T1000 (cell line): Measurements from ENCODE around the gene ZIC3.
A peak's percentile ranks its signal among the peaks of the same experiment; 100 is the strongest.
"Not testable (repeated sequence)": the region's sequence is repeated elsewhere in the genome, so short reads cannot be mapped to it uniquely, and the experiment has no call there.

ENCODE experiments used
- DNase-seq: peaks from one replicate; lab custom pipeline; 2025; ENCODE audit warnings: mixed read lengths; lab: John Stamatoyannopoulos, UW

The ZIC3 gene

GRCh38 chrX:137565921-137566745 lies at the start of gene ZIC3:
ZIC3 (plus strand) TSS chrX:137566127; CDS start chrX:137566692, 565 bp downstream.
- peak; percentile 35 for DNase-seq

DNA sequence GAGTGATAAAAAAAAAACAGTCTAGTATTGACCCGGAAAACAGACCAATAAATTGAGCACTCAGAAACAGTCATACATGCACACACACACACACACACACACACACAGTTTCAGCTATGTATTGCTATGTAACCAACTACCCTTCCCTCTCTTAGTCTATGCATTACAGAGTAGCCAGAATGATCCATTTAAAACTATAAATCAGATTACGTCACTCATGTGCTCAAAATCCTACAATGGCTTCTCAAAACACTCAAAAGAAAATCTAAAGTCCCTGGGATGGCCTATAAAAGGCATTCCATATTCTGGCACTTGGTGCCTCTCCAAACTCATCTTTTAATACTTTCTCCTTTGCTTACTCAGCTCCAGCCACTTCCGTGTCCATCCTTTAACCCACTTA lies 46.5 kb upstream of the ZIC3 start:
- DNase-seq, result no peak

DNA sequence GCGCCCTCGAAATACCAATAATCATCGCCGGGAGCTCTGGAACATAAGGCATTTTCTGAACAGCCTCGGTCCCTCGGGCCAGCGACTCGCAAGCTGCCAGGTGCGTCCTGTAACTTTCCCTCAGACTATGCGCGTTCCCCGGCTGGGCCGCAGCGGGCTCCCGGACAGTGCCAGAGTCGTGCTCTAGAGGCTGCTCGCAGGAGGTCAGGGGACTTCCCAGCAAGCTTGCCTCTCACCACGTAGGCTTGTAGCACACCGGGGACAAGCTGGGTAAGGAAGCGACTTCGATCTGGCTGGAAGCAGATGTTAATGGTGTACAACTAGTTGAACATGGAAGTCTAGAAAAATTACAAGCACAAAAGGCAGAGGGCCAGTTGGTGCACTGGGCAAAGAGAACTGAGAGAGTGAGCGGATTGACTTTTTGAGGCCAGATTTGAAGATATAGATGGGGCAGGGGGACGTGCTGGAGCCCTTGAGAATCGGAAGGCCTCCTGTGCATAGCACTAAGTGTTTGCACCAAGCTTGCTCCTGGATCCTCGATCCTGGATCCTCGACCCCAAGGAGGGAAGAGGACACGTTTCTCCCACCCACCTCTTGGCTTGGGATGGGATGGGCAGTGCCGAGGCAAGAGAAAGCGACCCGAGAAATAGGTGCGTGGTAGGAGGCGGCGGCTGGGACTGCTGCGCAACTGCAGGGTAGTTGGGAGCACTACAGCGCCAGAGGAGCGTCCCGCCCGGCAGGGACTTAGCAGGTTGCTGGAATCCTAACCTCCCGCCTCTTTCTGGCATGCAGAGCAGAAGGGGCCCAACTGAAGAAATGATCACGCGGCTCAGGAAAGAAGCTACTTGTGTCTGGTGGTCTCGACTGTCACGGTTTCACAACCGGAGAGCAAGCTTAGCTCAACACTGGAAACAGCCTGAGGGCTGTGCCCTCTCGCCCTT lies 19.9 kb upstream of the ZIC3 start:
- no peak for DNase-seq

GRCh38 chrX:137547291-137547690 lies 18.6 kb upstream of the ZIC3 start:
- DNase-seq, result no peak

DNA sequence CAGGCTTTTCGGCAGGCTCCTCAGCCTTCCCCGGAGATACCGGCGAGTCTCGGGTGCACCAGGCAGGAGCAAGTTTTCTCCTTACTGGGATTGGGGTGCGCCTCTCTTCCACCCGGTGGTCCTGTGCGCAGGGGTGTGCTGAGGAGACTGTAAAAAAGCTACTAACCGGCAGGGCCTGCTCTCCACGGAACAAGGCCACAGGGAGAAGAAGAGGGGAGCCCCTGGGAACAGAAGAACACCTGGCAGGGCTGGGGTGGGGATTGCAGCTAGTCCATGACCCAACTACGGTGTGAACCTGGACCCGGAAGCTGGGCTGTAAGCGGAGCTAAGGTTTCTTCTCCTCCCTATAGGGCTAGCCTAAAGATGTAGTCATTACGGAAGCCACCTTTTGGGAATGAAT lies 17.7 kb upstream of the ZIC3 start:
- DNase-seq, result no peak

DNA sequence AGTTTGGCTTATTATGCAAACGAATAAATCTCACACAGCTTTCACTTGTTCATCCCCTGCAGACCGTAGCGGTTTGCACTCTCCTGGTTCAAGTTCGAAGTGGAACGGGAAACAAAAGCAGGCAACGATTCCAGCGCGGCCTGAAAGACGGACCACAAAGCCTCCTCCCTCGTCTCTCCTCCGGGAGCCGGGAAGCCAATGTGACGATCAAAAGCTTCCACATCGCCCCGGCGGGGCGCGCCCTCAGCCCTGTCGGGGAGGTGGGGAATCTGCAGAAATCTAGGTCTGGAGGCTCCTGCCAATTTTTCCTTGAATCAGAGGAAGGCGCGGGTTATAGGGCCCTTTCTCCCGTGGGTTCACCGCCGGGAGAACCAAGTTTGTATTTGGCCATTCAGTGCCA lies 16.9 kb upstream of the ZIC3 start:
- DNase-seq, result no peak

DNA sequence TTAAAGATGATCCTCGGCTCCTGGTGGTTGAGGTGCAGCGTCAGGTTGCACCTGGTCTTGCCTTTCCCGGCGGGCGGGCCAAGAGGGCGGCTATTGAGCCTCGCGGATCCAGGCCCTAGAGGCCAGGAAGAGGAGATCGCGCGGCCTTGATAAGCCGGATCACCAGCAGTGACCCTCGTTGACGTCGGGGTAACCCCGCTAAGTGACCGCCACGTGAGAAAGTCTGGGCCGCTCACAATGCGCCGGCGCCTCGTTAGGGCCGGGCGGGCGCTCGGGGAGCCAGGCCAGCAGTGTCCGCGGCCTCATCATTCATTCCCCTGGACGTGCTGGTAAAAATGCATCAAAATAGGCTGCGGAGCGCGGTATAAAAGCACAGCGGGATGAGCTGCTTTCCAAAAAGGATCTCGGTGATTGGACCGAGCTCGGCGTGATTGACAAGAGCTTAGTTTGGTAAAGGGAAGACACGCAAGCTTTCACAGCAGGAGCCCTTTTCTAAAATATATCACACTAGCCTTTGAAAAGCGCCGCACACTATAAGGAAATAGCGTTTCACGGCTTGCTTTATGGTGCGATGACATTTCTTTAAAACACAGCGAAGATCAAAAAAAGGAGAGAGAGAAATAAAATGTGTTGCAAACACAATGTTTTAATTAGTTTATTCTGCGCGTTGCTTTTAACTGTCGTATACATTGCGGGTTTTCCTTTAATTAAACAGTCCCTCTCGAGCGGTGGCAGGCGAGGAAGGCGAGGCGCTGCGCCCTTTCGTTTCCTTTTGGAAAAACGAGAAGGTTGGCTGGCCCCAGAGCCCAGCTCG lies 15.9 kb upstream of the ZIC3 start:
- no peak for DNase-seq

GRCh38 chrX:137550665-137551261 lies 15.2 kb upstream of the ZIC3 start:
- DNase-seq, result no peak

GRCh38 chrX:137552098-137552497 lies 13.8 kb upstream of the ZIC3 start:
- not testable (repeated sequence) for DNase-seq

GRCh38 chrX:137562096-137562495 lies 3.8 kb upstream of the ZIC3 start:
- DNase-seq, result no peak

- no peak for DNase-seq
These were observed 2.0 kb upstream of the ZIC3 start for GRCh38 chrX:137563681-137564651.

DNA sequence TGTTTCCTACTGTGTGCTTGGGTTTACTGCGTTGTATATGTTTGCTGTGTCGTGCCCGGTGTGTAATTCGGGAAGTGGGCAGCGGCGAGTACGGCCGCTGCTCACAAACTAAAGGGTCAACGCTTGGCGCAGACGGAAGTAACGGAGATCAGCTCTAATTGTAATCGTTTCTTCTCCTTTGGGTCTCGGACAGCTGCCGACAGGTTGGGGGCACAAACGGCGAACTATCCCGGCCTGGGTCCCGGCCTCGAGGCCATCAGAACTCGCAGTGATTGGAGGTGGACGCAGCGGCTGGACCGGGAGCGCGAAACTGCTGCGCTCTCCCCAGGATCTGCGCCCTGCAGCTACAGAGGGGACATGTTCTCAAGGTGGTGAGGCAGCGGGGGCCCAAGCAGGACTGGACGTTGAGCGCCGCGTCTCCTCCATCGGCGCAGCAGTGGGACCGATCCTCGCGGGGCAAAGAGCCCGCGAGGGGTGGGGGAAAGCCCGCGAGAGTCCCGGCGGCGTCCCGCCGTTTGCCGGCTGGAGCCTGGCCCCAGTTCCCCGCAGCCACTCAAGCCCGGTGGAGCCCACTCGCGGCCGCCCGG lies 516 bp upstream of the ZIC3 start:
- no peak for DNase-seq

DNA sequence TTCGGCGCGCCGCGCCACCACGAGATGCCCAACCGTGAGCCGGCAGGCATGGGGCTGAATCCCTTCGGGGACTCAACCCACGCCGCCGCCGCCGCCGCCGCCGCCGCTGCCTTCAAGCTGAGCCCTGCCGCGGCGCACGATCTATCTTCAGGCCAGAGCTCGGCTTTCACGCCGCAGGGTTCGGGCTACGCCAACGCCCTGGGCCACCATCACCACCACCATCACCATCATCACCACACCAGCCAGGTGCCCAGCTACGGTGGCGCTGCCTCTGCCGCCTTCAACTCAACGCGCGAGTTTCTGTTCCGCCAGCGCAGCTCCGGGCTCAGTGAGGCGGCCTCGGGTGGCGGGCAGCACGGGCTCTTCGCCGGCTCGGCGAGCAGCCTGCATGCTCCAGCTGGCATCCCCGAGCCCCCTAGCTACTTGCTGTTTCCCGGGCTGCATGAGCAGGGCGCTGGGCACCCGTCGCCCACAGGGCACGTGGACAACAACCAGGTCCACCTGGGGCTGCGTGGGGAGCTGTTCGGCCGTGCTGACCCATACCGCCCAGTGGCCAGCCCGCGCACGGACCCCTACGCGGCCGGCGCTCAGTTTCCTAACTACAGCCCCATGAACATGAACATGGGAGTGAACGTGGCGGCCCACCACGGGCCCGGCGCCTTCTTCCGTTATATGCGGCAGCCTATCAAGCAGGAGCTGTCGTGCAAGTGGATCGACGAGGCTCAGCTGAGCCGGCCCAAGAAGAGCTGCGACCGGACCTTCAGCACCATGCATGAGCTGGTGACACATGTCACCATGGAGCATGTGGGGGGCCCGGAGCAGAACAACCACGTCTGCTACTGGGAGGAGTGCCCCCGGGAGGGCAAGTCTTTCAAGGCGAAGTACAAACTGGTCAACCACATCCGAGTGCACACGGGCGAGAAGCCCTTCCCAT lies 1.1 kb downstream of the ZIC3 start:
- DNase-seq, result no peak

DNA sequence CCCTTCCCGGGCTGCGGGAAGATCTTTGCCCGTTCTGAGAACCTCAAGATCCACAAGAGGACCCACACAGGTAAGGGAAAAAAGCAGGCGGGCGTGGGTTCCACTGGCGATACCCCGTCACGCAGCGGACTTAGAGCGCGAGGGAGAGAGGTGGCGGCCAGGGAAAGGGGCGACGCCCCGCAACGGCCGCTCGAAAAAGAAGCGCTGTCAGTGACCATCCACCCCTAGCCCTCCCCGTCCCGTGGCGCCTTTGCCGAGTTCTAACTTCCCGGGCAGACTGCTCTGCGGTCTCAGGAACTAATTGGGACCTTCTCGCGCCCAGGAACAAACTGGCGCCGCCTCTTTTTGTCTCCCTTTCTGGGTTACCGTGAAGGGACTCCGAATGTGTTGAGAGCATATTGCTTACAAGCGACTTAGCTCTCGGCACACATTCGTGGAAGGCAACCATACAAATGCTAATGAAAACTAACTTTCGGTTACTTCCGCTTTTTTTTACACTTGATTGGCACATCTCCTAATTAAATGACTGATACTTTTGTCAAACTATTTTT lies 1.8 kb downstream of the ZIC3 start:
- DNase-seq, result no peak

GRCh38 chrX:137568741-137569469 lies 3.0 kb downstream of the ZIC3 start:
- DNase-seq, result no peak

- no peak for DNase-seq
These were observed 3.6 kb downstream of the ZIC3 start for GRCh38 chrX:137569470-137569891.

GRCh38 chrX:137573324-137574101 lies 7.6 kb downstream of the ZIC3 start:
- DNase-seq, result no peak
